Neutrophil (primary cell): ENCODE results near the gene UTS2R.

Source experiments
- H3K27ac ChIP-seq: fragments of 200-600 bp; sonication (generic); 2 replicates; pipeline ENCODE4 v1.5.1; 2016; ENCODE audit warnings: mild to moderate bottlenecking, moderate library complexity
- H3K27me3 ChIP-seq: fragments of 200-600 bp; sonication (generic); 2 replicates; pipeline ENCODE4 v1.6.0; 2016; ENCODE audit warnings: mild to moderate bottlenecking
- H3K36me3 ChIP-seq: fragments of 200-600 bp; sonication (generic); 2 replicates; pipeline ENCODE4 v1.5.1; 2017
- H3K4me1 ChIP-seq, 2 experiments: fragments of 200-600 bp in 1 of 2; sonication (generic) in 1 of 2; 1 replicate in 1 of 2; 2 replicates in 1 of 2; pipeline versions ENCODE4 v1.5.1 to v1.6.1; 2013 to 2016; ENCODE audit warnings: low read depth in 1 of 2, low read length in 1 of 2, mild to moderate bottlenecking in 1 of 2, moderate library complexity in 1 of 2; ENCODE audit not compliant: control insufficient read depth in 1 of 2, insufficient read depth in 1 of 2
- H3K4me3 ChIP-seq, 2 experiments: fragments of 200-600 bp in 1 of 2; sonication (generic) in 1 of 2; 1 replicate in 1 of 2; 2 replicates in 1 of 2; pipeline ENCODE4 v1.5.1; 2013 to 2016; ENCODE audit warnings: low read depth in 1 of 2, low read length in 1 of 2, mild to moderate bottlenecking in 1 of 2, moderate library complexity in 1 of 2
- H3K9me3 ChIP-seq: fragments of 200-600 bp; sonication (generic); 2 replicates; pipeline ENCODE4 v1.5.1; 2016
- TF ChIP-seq, protein P1 (sequence below): fragments of 200-600 bp; sonication (generic); IDR thresholded peaks from 2 replicates; pipeline ENCODE4 v1.5.1; 2016; ENCODE audit warnings: antibody characterized with exemption

The UTS2R gene

DNA sequence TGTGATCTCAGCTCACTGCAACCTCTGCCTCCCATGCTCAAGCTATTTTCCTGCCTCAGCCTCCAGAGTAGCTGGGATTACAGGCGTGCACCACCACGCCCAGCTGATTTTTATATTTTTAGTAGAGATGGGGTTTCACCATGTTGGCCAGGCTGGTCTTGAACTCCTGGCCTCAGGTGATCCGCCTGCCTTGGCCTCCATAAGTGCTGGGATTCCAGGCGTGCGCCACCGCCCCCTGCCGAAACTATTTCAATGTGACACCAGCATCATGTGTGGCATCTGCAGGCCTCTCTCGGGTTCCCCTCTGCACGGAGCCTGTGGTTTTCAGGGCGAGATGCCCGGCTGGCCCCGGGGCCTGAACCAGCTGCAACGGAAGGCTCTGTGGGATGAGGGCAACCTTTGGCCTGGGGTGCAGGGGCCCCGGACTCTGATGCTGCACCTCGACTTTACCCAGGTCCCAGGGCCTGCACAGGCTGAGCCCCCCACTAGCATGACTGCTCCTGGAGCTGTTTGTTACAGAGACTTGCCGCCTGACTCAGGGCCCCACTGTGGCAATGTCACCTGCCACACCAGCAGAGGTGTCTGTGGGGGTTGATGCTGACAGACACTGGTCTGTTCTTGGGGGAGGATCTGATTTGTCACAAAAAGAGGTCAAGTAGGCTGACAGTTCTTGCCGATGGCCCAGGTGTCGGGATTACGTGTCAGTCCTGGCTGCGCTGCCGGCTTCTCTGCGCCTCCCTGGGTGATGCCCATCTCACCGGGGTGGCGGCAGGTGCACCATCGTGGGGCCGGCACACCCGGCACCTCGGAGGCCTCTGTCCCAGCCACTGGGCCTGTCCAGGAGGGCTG lies 21.2 kb upstream of the UTS2R start:
- H3K4me3 ChIP-seq = no peak overlapping the region
- H3K36me3 ChIP-seq = no peaks in the 10 kb centered on the region
- peaks cover 48% of the 10 kb centered on the region for H3K27me3 ChIP-seq
- TF ChIP-seq, protein P1, sequence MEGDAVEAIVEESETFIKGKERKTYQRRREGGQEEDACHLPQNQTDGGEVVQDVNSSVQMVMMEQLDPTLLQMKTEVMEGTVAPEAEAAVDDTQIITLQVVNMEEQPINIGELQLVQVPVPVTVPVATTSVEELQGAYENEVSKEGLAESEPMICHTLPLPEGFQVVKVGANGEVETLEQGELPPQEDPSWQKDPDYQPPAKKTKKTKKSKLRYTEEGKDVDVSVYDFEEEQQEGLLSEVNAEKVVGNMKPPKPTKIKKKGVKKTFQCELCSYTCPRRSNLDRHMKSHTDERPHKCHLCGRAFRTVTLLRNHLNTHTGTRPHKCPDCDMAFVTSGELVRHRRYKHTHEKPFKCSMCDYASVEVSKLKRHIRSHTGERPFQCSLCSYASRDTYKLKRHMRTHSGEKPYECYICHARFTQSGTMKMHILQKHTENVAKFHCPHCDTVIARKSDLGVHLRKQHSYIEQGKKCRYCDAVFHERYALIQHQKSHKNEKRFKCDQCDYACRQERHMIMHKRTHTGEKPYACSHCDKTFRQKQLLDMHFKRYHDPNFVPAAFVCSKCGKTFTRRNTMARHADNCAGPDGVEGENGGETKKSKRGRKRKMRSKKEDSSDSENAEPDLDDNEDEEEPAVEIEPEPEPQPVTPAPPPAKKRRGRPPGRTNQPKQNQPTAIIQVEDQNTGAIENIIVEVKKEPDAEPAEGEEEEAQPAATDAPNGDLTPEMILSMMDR = no peak
- no peaks in the 10 kb centered on the region for H3K9me3 ChIP-seq
- H3K27ac ChIP-seq = no peak overlapping the region
- peaks cover 0 to 8% of the 10 kb centered on the region in 2 experiments for H3K4me1 ChIP-seq

DNA sequence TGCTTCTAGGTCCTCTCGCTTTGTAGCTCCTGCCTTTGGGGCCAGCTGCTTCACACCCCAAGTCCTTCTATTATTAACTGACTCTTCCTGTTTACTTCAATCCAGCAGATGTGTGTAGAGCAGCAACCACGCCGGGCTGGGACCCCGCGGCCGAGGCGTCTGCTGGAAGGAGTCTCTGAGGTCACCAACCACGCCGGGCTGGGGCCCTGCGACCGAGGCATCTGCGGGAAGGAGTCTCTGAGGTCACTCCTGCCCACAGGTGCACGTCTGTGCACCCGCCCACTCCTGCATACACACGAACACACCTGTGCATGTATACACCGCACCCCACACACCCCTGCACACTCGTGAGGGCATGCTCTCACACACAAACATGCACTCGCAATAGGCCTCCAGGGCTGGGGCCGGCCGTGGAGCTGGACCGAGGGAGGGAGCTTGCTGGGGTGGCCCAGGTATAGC lies 20.3 kb upstream of the UTS2R start:
- Histone ChIP-seq H3K4me3 (no peak overlapping the region), H3K36me3 (no peaks in the 10 kb centered on the region), H3K9me3 (no peaks in the 10 kb centered on the region), H3K27me3 (peaks cover 57% of the 10 kb centered on the region), H3K4me1 (peaks cover 0 to 8% of the 10 kb centered on the region in 2 experiments), H3K27ac (no peak overlapping the region)
- TF ChIP-seq, protein P1 = no peak

DNA sequence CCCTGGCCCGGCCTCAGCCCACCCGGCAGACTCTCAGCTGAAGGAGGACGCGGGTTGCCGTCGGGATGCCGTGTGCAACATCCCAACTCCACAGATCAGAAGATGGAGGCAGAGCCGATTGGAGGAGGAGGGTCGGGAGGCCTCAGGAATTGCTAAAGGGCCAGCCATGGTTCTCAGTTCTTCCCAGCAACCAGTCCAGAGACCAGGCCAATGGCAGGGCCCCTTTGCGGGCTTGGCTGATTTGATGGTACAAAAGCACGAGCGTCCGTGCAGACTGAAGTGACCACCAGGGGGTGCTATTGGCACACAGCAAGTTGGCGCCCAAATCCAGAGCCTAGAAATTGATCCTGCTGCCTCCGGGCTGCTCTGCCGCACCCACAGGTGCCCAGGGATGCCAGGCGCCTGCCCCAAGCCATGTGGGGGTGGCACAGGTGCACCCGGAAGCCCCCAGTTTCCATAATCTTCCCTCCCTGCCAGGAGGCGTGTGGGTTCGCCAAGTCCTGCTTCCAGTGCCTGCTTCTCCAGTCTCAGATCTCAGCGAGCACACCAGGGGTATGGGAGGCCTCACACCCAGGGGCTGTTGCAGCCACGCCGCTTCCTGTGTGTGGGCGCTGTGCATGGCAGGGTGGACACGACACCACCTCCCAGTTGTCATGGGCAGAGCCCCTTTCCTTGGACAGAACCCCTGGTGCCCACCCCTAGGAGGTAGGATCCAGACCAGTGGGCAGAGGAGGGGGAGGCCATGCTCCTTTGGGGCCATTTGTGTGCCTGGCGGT lies 19.7 kb upstream of the UTS2R start:
- Histone ChIP-seq H3K27ac (no peak overlapping the region), H3K9me3 (no peaks in the 10 kb centered on the region), H3K36me3 (no peaks in the 10 kb centered on the region), H3K27me3 (peaks cover 57% of the 10 kb centered on the region), H3K4me3 (no peak overlapping the region), H3K4me1 (peaks cover 0 to 5% of the 10 kb centered on the region in 2 experiments)
- TF ChIP-seq, protein P1 = peak; percentile 86

DNA sequence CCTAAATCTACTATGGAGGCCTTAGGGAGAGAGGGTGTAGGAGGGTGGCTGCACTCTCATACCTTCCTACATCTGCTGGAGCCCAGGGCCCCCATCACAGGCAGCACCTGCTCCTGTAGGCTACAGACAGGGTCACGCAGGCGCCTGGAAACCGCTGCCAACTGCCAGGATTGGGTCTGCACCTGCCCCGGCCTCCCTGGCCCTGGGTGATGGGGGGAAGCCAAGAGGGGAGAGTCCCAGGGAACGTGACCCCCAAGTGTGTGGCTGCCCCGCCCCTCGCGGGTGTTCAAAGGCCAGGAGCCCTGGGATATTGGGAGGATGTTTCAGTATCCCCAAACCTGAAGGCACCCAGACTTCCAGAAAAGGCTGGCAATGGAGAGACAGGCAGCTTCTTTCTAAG lies 18.1 kb upstream of the UTS2R start:
- TF ChIP-seq, protein P1 = no peak
- H3K4me3 ChIP-seq = no peak overlapping the region
- H3K4me1 ChIP-seq = peaks cover 0 to 2% of the 10 kb centered on the region in 2 experiments
- H3K36me3 ChIP-seq = no peaks in the 10 kb centered on the region
- no peak overlapping the region for H3K27ac ChIP-seq
- H3K27me3 ChIP-seq = peaks cover 65% of the 10 kb centered on the region
- no peaks in the 10 kb centered on the region for H3K9me3 ChIP-seq

DNA sequence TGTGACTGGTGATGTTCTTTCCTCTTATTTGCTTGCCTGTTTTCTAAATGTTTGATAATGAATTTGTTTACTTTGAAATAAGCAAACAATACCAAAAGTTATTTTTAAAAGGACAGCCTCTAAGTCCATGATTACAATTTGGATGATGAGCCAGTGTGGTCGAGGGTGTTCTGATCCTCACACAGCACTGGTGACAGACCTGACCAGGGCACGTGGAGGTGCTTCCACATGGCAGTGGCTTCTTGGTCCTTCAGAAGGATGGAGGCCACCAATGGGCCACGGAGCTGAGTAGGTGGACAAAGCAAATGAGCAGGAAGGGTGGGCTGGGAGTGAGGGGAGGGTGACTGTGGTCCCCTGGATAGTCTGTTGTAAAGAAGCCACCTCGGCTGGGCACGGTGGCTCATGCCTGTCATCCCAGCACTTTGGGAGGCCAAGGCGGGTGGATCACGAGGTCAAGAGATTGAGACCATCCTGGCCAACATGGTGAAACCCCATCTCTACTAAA lies 16.7 kb upstream of the UTS2R start:
- Histone ChIP-seq H3K27me3 (peaks cover 62% of the 10 kb centered on the region), H3K4me3 (no peak overlapping the region), H3K9me3 (no peaks in the 10 kb centered on the region), H3K4me1 (peaks cover 0 to 2% of the 10 kb centered on the region in 2 experiments), H3K27ac (no peak overlapping the region), H3K36me3 (no peaks in the 10 kb centered on the region)
- TF ChIP-seq, protein P1 = no peak
